Nephron progenitor cell (in vitro differentiated cells): ENCODE measurements around the gene HBG1.

Source experiments
- DNase-seq: peaks from one replicate; pipeline ENCODE4 v3.0.0; 2021
- H3K27ac Mint-ChIP-seq: 2 replicates; pipeline ENCODE4 v1.8.0; 2021; ENCODE audit warnings: mild to moderate bottlenecking, moderate library complexity, mixed read lengths
- H3K27me3 Mint-ChIP-seq: 2 replicates; pipeline ENCODE4 v1.8.0; 2021; ENCODE audit warnings: mild to moderate bottlenecking, low read depth, mixed read lengths; ENCODE audit not compliant: poor library complexity
- H3K36me3 Mint-ChIP-seq: 2 replicates; pipeline ENCODE4 v1.8.0; 2021; ENCODE audit warnings: low read depth, mixed read lengths
- H3K4me1 Mint-ChIP-seq: 2 replicates; pipeline ENCODE4 v1.8.0; 2021; ENCODE audit warnings: mixed read lengths
- H3K4me3 Mint-ChIP-seq: 2 replicates; pipeline ENCODE4 v1.8.0; 2021; ENCODE audit warnings: mild to moderate bottlenecking, moderate library complexity, mixed read lengths
- H3K9me3 Mint-ChIP-seq: 2 replicates; pipeline ENCODE4 v1.8.0; 2021; ENCODE audit warnings: mild to moderate bottlenecking, moderate library complexity, mixed read lengths
- CTCF ChIP-seq: fragments of 200-600 bp; sonication (generic); IDR thresholded peaks from 2 replicates; pipeline ENCODE4 v1.5.0; 2021; ENCODE audit warnings: antibody characterized with exemption

The HBG1 gene

GRCh38 chr11:5246772-5247471, 2.7 kb downstream of the HBG1 start:
- DNase-seq, result no peak
- no peak overlapping the region for H3K4me3 Mint-ChIP-seq
- no peaks in the 10 kb centered on the region for H3K9me3 Mint-ChIP-seq
- no peaks in the 10 kb centered on the region for H3K36me3 Mint-ChIP-seq
- H3K4me1 Mint-ChIP-seq, result no peaks in the 10 kb centered on the region
- no peak for TF ChIP-seq CTCF
- H3K27me3 Mint-ChIP-seq, result no peaks in the 10 kb centered on the region
- no peak overlapping the region for H3K27ac Mint-ChIP-seq

- H3K4me3 Mint-ChIP-seq, result no peak overlapping the region
- no peak for TF ChIP-seq CTCF
- H3K27ac Mint-ChIP-seq, result no peak overlapping the region
- no peaks in the 10 kb centered on the region for H3K36me3 Mint-ChIP-seq
- peaks cover 3% of the 10 kb centered on the region for H3K27me3 Mint-ChIP-seq
- no peak for DNase-seq
- no peaks in the 10 kb centered on the region for H3K9me3 Mint-ChIP-seq
- H3K4me1 Mint-ChIP-seq, result no peaks in the 10 kb centered on the region
These were observed 4.5 kb downstream of the HBG1 start for GRCh38 chr11:5245155-5245554.

GRCh38 chr11:5243816-5244180, 5.9 kb downstream of the HBG1 start:
- H3K27ac Mint-ChIP-seq, result no peak overlapping the region
- no peak for TF ChIP-seq CTCF
- H3K36me3 Mint-ChIP-seq, result no peaks in the 10 kb centered on the region
- peaks cover 8% of the 10 kb centered on the region for H3K27me3 Mint-ChIP-seq
- H3K4me1 Mint-ChIP-seq, result no peaks in the 10 kb centered on the region
- H3K4me3 Mint-ChIP-seq, result no peak overlapping the region
- no peaks in the 10 kb centered on the region for H3K9me3 Mint-ChIP-seq
- DNase-seq, result no peak

GRCh38 chr11:5242933-5243815, 6.5 kb downstream of the HBG1 start:
- Mint-ChIP-seq H3K36me3 (no peaks in the 10 kb centered on the region), H3K4me3 (no peak overlapping the region), H3K9me3 (no peaks in the 10 kb centered on the region), H3K4me1 (no peaks in the 10 kb centered on the region), H3K27ac (no peak overlapping the region), H3K27me3 (peaks cover 10% of the 10 kb centered on the region)
- no peak for TF ChIP-seq CTCF
- no peak for DNase-seq

- DNase-seq, result no peak
- Mint-ChIP-seq H3K36me3 (no peaks in the 10 kb centered on the region), H3K9me3 (no peaks in the 10 kb centered on the region), H3K4me3 (no peak overlapping the region), H3K27me3 (peaks cover 10% of the 10 kb centered on the region), H3K4me1 (no peaks in the 10 kb centered on the region), H3K27ac (no peak overlapping the region)
- TF ChIP-seq CTCF, result no peak
These were observed 7.4 kb downstream of the HBG1 start for GRCh38 chr11:5242208-5242607.

- H3K27me3 Mint-ChIP-seq, result peaks cover 10% of the 10 kb centered on the region
- no peaks in the 10 kb centered on the region for H3K9me3 Mint-ChIP-seq
- no peak overlapping the region for H3K4me3 Mint-ChIP-seq
- no peak for TF ChIP-seq CTCF
- no peaks in the 10 kb centered on the region for H3K36me3 Mint-ChIP-seq
- H3K27ac Mint-ChIP-seq, result no peak overlapping the region
- H3K4me1 Mint-ChIP-seq, result no peaks in the 10 kb centered on the region
- no peak for DNase-seq
These were observed 8.2 kb downstream of the HBG1 start for GRCh38 chr11:5241458-5241857.
